ENCODE results near the gene IPPK. TPM values are rescaled to one million over a fixed set of nuclear protein-coding genes. Genes with fewer than 3 reads are reported as not detected.

The IPPK gene
- total RNA-seq, 1 experiment from 2014 or later: 15.4 TPM

DNA sequence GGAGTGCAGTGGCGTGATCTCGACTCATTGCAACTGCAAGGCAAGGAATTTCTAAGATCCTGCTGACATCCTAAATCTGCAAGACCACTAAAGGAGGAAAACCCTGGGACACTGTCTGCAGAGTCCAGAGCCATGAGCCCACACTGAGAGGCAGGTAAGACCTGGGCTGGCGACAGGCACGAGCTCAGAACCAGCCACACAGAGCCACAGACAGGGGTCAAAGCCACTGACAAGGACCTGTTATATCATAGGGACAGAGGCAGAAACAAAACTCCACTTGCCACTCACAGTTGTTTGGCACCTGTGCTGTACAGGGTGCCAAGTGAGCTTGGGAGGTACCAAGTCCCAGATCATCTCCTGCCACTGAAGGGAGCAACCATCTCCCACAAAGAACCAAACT is 34.2 kb downstream of the IPPK start:
- Histone ChIP-seq H3K4me1 (ENCODE audit: control insufficient read depth in 1 of 2, insufficient read depth in 2 of 2, low read length in 2 of 2) (no peaks in the 10 kb centered on the region), H3K4me2 (ENCODE audit: low read length) (no peak overlapping the region), H3K9me3 (ENCODE audit: control insufficient read depth in 1 of 2, insufficient read depth in 1 of 2, low read depth in 1 of 2, low read length in 2 of 2) (no peaks in the 10 kb centered on the region), H3K9me2 (ENCODE audit: insufficient read depth) (no peaks in the 10 kb centered on the region), H3K79me2 (ENCODE audit: insufficient read depth, low read length) (no peaks in the 10 kb centered on the region), H3K36me3 (ENCODE audit: control insufficient read depth in 1 of 2, insufficient read depth in 2 of 2, low read length in 2 of 2) (peaks cover 23 to 42% of the 10 kb centered on the region in 2 experiments; a peak in 3 of 4 replicates), H3K27me3 (ENCODE audit: insufficient read depth, low read length) (no peaks in the 10 kb centered on the region), H4K20me1 (ENCODE audit: insufficient read depth) (no peaks in the 10 kb centered on the region), H3K4me3 (replicated peaks in 1 of 2; ENCODE audit: low read depth in 1 of 2, low read length in 2 of 2) (no peak overlapping the region), H2AFZ (ENCODE audit: low read depth, low read length, poor library complexity, severe bottlenecking) (no peak overlapping the region), H3K9ac (ENCODE audit: low read length) (no peak overlapping the region), H3K27ac (ENCODE audit: low read depth, low read length) (no peak overlapping the region)
- ATAC-seq (no peak), DNase-seq (ENCODE audit: low read depth, low spot score) (no peak)
- RAD21 ChIA-PET (ENCODE audit: low non-redundant PET in 1 of 2, low total read pairs in 2 of 2, uncharacterized antibody in 2 of 2, unreplicated experiment in 2 of 2): no interaction called here
- no TSS peak for BruUV-seq (replicated peaks)
- POLR2A ChIA-PET: no interaction called here
- CTCF ChIA-PET: interaction anchor here (1.2 to 1.5 kb wide), 2 partner anchors 308 to 495 kb away, joined by 3 to 5 read pairs; no protein-coding TSS in a partner anchor
- intact Hi-C loops (cut with micrococcal nuclease): no loop called here
- no peak for TF ChIP-seq SRF (IDR thresholded peaks at IDR 0.05; ENCODE audit: low read depth)
- TF ChIP-seq FOSL1 (IDR thresholded peaks at IDR 0.05; ENCODE audit: low read depth): no peak
- TF ChIP-seq REST (IDR thresholded peaks at IDR 0.05; ENCODE audit: low read depth): no peak
- no peak for TF ChIP-seq SIN3A (IDR thresholded peaks at IDR 0.05; ENCODE audit: low read depth)
- TF ChIP-seq EGR1 (IDR thresholded peaks at IDR 0.05; ENCODE audit: low read depth): no peak
- TF ChIP-seq JUND (IDR thresholded peaks at IDR 0.05): no peak
- TF ChIP-seq ZFX (IDR thresholded peaks at IDR 0.05): no peak

Data from HCT116 (cell line).